ENCODE results near the gene MTCH1. TPM values are rescaled to one million over a fixed set of nuclear protein-coding genes. Genes with fewer than 3 reads are reported as not detected.
"Not testable (repeated sequence)": the region's sequence is repeated elsewhere in the genome, so short reads cannot be mapped to it uniquely, and the experiment has no call there.

The MTCH1 gene
- total RNA-seq, 3 donors from 2014 or later, result 187 to 229 (median 215) TPM

DNA sequence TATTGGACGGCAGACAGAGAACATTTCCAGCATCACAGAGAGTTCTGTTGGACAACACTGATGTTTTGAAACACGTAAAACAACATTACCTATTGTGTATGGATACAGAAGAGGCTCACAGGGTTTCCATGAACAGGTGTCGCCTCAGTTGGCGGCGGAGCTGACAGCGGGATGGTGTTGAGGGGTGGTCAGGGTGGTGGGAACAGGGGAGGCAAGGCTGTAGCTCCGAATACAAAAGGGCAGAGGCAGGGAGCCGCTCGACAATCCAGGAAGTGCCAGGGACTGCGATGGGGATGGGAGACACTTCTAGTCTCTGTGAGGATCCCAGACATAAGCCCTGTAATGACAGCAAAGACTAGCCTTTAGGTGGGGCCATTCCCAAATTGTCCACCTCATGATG is 46.0 kb downstream of the MTCH1 start:
- H3K36me3 ChIP-seq, result no peaks in the 10 kb centered on the region
- H3K4me3 ChIP-seq, result no peak overlapping the region
- intact Hi-C loops (cut with DNase I; ENCODE audit: low total_unique reads), result no loop called here
- no peaks in the 10 kb centered on the region for H3K27me3 ChIP-seq
- DNase-seq (ENCODE audit: low spot score in 2 of 2), result no peak
- no peak overlapping the region for H3K27ac ChIP-seq
- no peaks in the 10 kb centered on the region for H3K9me3 ChIP-seq
- H3K4me1 ChIP-seq, result no peaks in the 10 kb centered on the region
- TF ChIP-seq, protein P1, sequence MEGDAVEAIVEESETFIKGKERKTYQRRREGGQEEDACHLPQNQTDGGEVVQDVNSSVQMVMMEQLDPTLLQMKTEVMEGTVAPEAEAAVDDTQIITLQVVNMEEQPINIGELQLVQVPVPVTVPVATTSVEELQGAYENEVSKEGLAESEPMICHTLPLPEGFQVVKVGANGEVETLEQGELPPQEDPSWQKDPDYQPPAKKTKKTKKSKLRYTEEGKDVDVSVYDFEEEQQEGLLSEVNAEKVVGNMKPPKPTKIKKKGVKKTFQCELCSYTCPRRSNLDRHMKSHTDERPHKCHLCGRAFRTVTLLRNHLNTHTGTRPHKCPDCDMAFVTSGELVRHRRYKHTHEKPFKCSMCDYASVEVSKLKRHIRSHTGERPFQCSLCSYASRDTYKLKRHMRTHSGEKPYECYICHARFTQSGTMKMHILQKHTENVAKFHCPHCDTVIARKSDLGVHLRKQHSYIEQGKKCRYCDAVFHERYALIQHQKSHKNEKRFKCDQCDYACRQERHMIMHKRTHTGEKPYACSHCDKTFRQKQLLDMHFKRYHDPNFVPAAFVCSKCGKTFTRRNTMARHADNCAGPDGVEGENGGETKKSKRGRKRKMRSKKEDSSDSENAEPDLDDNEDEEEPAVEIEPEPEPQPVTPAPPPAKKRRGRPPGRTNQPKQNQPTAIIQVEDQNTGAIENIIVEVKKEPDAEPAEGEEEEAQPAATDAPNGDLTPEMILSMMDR (IDR thresholded peaks at IDR 0.05), result no peak
- TF ChIP-seq POLR2A (IDR thresholded peaks at IDR 0.05) (no peak), POLR2AphosphoS5 (IDR thresholded peaks at IDR 0.05) (no peak)

DNA sequence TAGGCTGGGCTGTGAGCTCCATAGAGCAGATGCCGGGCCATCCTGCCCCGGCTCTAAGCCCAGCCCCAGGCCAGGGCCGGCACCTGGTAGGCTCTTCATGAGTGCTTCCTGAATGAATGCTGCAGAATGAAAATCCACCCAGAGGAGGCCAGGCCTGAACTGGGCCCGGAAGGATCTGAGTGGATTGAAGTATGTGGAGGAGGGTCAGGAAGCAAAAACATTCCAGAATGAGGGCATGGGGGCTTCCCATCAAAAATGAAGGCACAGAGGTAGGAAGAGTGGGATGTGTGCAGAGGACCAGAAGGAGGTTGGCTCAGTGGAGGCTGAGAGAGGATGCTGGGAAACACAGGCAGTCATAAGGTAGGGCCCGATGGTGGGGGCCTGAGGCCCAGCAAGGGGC is 47.0 kb downstream of the MTCH1 start:
- H3K4me1 ChIP-seq; H3K27me3 ChIP-seq; H3K9me3 ChIP-seq; DNase-seq (ENCODE audit: low spot score in 2 of 2); H3K4me3 ChIP-seq; H3K27ac ChIP-seq; H3K36me3 ChIP-seq; intact Hi-C loops (cut with DNase I; ENCODE audit: low total_unique reads): not testable (repeated sequence)

DNA sequence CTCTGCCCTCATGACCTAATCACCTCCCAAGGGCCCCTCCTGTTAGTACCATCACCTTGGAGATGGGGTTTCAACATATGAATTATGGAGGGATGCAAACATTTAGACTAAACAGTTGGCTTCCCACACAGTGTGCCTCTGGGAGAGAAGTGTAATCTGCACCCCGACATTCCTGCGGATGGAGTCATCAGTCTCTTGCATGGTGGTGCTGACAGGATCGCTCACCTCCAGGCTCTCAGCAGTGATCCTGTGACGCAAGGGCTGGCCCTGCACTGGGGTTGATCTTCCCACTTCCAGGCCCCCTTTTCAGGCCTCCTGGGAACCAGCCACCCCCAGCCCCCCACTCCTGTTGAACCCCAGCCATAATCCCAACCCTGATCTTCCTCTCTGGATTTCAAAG is 47.5 kb downstream of the MTCH1 start:
- no peaks in the 10 kb centered on the region for H3K9me3 ChIP-seq
- H3K36me3 ChIP-seq, result no peaks in the 10 kb centered on the region
- intact Hi-C loops (cut with DNase I; ENCODE audit: low total_unique reads), result no loop called here
- no peak for DNase-seq (ENCODE audit: low spot score in 2 of 2)
- no peak overlapping the region for H3K27ac ChIP-seq
- no peak overlapping the region for H3K4me3 ChIP-seq
- no peaks in the 10 kb centered on the region for H3K27me3 ChIP-seq
- H3K4me1 ChIP-seq, result no peaks in the 10 kb centered on the region
- TF ChIP-seq, protein P1 (IDR thresholded peaks at IDR 0.05), result no peak
- TF ChIP-seq POLR2AphosphoS5 (IDR thresholded peaks at IDR 0.05) (no peak), POLR2A (IDR thresholded peaks at IDR 0.05) (no peak)

DNA sequence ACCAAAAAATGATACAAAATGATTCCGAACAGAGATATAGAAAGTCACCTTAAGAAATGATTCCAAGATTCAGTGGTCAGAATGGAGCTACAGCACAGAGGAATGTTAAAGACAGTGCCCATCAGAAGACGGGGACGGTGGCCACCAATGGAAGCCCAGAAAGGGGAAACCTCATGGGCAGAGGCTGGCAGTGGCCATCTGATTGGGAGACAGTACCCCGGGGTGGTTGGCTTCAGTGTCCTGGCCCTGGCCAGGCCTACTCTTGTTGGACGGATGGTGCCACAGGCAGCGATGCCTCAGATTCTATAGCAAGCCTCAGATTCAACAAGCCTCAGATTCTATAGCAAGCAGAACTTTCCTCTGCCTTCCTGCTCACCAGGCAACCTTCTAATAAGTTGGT is 48.1 kb downstream of the MTCH1 start:
- Histone ChIP-seq H3K27ac (no peak overlapping the region), H3K4me3 (no peak overlapping the region), H3K4me1 (no peaks in the 10 kb centered on the region), H3K9me3 (no peaks in the 10 kb centered on the region), H3K27me3 (no peaks in the 10 kb centered on the region), H3K36me3 (no peaks in the 10 kb centered on the region)
- intact Hi-C loops (cut with DNase I; ENCODE audit: low total_unique reads), result no loop called here
- TF ChIP-seq POLR2AphosphoS5 (IDR thresholded peaks at IDR 0.05), result no peak
- TF ChIP-seq, protein P1 (IDR thresholded peaks at IDR 0.05), result no peak
- no peak for TF ChIP-seq POLR2A (IDR thresholded peaks at IDR 0.05)
- DNase-seq (ENCODE audit: low spot score in 2 of 2), result no peak

DNA sequence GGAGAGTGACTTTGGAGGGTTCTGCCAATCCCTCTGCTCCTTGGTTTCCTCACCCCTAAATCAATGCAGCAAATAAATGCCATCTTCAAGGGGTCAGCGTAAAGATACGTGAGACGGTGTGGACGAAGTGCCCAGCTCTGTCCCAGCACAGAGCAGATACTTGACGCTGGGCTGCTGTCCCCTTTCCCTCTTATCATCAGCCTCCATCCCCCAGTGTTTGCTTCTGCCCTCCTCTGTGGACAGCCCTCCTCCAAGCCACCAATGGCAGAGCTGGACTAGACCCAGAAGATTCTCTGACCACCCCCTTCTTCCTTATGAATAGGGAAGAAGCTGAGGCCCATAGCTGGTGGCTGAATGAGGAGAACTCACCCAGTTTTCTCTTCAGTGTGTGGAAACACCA is 49.2 kb downstream of the MTCH1 start:
- Histone ChIP-seq H3K36me3 (no peaks in the 10 kb centered on the region), H3K4me1 (no peaks in the 10 kb centered on the region), H3K4me3 (no peak overlapping the region), H3K9me3 (no peaks in the 10 kb centered on the region), H3K27ac (no peak overlapping the region), H3K27me3 (no peaks in the 10 kb centered on the region)
- TF ChIP-seq, protein P1 (IDR thresholded peaks at IDR 0.05), result no peak
- TF ChIP-seq POLR2AphosphoS5 (IDR thresholded peaks at IDR 0.05), result no peak
- no peak for TF ChIP-seq POLR2A (IDR thresholded peaks at IDR 0.05)
- intact Hi-C loops (cut with DNase I; ENCODE audit: low total_unique reads), result no loop called here
- DNase-seq (ENCODE audit: low spot score in 2 of 2), result no peak

DNA sequence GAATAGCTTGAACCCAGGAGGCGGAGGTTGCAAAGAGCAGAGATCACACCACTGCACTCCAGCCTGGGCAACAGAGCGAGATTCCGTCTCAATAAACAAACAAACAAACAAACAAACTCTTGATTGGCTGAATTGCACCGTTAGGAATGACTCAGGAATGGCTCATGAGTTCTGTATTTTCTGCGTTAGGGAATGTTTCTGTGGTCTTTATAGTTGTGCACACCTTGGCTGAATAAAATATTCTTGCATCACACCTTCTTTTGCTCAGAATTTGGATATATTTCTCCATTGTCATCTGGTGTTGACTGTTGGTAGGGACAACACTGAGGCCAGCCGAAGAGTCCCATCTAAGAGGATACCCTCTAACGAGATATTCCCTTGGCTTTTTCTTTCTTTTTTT is 51.1 kb downstream of the MTCH1 start:
- no peak overlapping the region for H3K27ac ChIP-seq
- DNase-seq (ENCODE audit: low spot score in 2 of 2), result no peak
- no peak overlapping the region for H3K4me3 ChIP-seq
- no peaks in the 10 kb centered on the region for H3K4me1 ChIP-seq
- intact Hi-C loops (cut with DNase I; ENCODE audit: low total_unique reads), result no loop called here
- no peaks in the 10 kb centered on the region for H3K27me3 ChIP-seq
- no peak for TF ChIP-seq POLR2A (IDR thresholded peaks at IDR 0.05)
- TF ChIP-seq, protein P1 (IDR thresholded peaks at IDR 0.05), result no peak
- TF ChIP-seq POLR2AphosphoS5 (IDR thresholded peaks at IDR 0.05), result no peak
- H3K36me3 ChIP-seq, result no peaks in the 10 kb centered on the region
- no peaks in the 10 kb centered on the region for H3K9me3 ChIP-seq
